Prostate gland (tissue), 2 donors: ENCODE results near the gene NDST3.

ENCODE experiments used
- POLR2A ChIP-seq: fragments of 450-650 bp; IDR thresholded peaks from one replicate; pipeline ENCODE4 v1.6.1; 2016; ENCODE audit warnings: antibody characterized with exemption, mild to moderate bottlenecking
- POLR2AphosphoS5 ChIP-seq: sonication (generic); formaldehyde crosslinking; IDR thresholded peaks from one replicate; pipeline ENCODE4 v1.6.1; 2017; ENCODE audit warnings: antibody characterized with exemption
- TF ChIP-seq, protein P1 (sequence below), 4 experiments: fragments of 200-600 bp in 2 of 4; fragments of 450-650 bp in 2 of 4; sonication (generic) in 2 of 4; IDR thresholded peaks; 1 replicate in 3 of 4; 2 replicates in 1 of 4; pipeline ENCODE4 v1.5.1; 2016 to 2019; ENCODE audit warnings: antibody characterized with exemption in 4 of 4, mild to moderate bottlenecking in 2 of 4, moderate library complexity in 2 of 4

DNA sequence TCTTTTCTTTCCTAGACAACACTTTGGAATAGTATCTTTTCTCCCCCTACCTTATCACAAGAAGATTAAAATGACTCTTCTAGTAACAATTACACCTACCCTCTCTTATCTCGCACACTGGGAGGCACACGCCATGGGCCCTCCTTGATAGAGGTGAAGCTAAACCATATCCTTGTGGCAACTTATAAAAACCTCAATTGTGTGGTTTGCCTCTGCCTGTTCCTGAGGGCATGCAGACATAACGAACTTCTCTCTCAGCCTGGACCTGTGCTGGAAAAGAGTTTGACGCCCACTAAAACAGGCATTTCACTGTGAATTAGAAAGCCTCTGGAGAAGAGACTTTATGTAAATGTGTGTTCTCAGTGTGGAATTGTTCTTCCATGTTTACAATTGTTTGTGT is 141.2 kb downstream of the NDST3 start:
- no peak for TF ChIP-seq POLR2A
- TF ChIP-seq, protein P1, sequence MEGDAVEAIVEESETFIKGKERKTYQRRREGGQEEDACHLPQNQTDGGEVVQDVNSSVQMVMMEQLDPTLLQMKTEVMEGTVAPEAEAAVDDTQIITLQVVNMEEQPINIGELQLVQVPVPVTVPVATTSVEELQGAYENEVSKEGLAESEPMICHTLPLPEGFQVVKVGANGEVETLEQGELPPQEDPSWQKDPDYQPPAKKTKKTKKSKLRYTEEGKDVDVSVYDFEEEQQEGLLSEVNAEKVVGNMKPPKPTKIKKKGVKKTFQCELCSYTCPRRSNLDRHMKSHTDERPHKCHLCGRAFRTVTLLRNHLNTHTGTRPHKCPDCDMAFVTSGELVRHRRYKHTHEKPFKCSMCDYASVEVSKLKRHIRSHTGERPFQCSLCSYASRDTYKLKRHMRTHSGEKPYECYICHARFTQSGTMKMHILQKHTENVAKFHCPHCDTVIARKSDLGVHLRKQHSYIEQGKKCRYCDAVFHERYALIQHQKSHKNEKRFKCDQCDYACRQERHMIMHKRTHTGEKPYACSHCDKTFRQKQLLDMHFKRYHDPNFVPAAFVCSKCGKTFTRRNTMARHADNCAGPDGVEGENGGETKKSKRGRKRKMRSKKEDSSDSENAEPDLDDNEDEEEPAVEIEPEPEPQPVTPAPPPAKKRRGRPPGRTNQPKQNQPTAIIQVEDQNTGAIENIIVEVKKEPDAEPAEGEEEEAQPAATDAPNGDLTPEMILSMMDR (IDR thresholded peaks at IDR 0.05): no peak
- TF ChIP-seq POLR2AphosphoS5: no peak
